GM19468 (cell line): ENCODE measurements around the gene MKRN2OS.

Experiments
- ATAC-seq: cut with Tn5 transposase; IDR thresholded peaks from one replicate; pipeline ENCODE4 v1.9.1; 2021; ENCODE audit warnings: mild to moderate bottlenecking, moderate library complexity, moderate number of reproducible peaks; ENCODE audit not compliant: unreplicated experiment; ENCODE audit errors: extremely low read depth

MKRN2OS gene

GRCh38 chr3:12545473-12545791 is at the start of gene MKRN2OS:
Gene MKRN2OS, minus strand, starts transcription at chr3:12545499. Its CDS starts 35 bp downstream, at chr3:12545464.
- no peak for ATAC-seq

DNA sequence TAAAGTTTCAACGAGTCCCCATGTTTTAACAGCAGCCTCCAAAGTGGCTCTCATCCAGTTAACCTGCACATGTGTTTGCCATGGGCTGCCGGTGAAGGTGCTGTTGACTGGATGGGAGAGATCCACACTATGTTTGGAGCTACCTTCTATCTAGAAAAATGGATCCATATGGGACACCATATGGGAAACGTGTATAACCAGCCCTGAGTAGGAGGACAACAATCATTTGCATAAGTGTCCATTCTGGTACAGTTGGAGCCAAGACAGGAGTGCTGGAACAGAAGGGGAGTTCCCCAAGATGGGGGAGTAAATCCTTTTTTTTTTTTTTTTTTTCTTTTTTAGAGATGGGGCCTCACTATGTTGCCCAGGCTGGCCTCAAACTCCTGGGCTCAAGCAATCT is 48.2 kb upstream of the MKRN2OS start:
- ATAC-seq, result no peak

DNA sequence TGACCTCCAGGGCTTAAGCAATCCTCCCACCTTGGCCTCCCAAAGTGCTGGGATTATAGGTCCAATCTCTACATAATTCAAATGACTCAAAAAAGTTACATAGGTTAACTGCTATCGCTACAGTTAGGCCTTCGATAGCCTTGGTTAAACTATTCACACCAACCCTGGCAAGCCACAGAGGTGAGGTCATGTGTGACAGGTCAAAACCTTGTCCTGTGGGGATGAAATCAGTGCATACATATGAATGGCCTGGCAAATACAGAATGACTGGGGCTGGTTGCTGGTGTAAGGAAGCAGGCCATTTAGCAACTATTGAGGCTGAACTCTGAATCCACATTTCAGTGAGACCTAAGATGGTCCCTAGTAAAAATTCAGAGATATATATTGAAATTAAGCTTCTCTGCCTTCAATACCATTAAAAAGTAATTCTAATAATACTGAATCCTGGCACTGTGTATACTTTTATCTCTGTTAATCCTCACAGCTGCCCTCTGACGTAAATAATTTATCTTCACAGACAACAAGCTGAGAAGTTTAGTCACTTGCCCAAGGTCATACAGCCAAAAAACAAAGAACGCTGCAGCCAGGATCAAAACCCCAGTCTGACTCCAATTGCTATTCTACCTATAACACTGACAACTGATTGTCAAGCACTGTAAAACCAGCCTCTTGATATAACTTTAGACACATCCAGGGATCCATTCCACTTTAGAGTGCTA is 46.9 kb upstream of the MKRN2OS start:
- ATAC-seq, result no peak

- ATAC-seq, result no peak
Measured at GRCh38 chr3:12591456-12591855, 46.2 kb upstream of the MKRN2OS start.

GRCh38 chr3:12590096-12590495 is 44.8 kb upstream of the MKRN2OS start:
- no peak for ATAC-seq

- ATAC-seq, result no peak
Measured at GRCh38 chr3:12588039-12589009, 43.0 kb upstream of the MKRN2OS start.

- ATAC-seq, result no peak
Measured at GRCh38 chr3:12586403-12586802, 41.1 kb upstream of the MKRN2OS start.

DNA sequence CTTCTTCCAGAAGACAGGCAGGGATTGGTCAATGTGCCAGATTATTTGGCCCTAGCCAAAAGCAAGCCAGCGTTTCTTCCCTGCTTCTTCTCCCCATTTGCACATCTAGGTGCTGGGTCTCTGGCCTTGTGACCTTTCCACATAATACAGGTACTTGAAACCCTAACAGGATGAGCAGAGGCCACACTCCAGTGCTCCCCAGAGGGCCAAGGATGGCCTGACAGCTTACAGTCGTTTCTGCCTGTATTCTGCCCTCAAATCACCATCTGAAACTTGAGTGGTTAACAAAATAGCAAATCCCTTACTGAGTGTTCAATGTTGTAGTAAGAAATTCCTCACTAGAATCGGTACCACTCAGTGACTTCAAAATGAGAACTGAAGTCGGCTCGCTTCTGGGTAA is 40.7 kb upstream of the MKRN2OS start:
- no peak for ATAC-seq

- no peak for ATAC-seq
Measured at GRCh38 chr3:12585181-12585580, 39.9 kb upstream of the MKRN2OS start.

DNA sequence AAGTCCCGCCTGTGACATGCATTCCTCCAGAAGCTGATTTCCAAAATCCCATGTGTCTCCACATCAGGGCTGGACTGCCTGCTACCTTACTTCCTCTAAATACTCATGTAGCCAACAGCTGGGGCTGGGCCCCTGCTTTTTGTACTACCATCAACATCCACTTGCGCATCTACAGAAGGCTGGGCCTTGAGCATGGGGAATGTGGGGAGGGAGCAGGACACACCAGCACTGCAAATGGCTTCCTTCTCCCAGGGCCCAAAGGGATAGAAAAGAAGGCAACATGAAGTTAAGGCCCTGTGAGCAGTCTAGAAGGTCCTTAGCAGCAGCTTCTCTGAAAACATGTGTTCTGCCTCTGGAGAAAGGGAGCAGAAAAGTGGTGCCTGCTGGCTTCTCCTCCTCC is 38.8 kb upstream of the MKRN2OS start:
- no peak for ATAC-seq

DNA sequence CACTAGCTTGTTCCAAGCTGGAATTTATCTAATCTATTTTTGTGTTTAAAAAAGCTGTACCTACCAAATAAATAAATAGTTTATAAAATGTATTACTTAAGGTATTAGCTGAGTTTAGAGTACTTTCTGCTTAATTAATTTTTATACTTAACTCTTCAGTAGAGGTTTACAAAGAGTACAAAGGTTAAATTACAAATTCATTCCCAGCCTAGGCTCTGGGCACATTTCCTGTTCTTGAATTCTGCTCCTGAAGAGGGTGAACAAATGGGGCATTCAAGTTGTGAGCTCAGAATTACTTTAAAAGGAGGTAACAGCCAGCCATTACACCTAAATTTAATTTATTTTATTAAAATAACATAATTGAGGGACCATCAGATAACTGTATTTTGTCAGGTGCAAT is 38.0 kb upstream of the MKRN2OS start:
- no peak for ATAC-seq

DNA sequence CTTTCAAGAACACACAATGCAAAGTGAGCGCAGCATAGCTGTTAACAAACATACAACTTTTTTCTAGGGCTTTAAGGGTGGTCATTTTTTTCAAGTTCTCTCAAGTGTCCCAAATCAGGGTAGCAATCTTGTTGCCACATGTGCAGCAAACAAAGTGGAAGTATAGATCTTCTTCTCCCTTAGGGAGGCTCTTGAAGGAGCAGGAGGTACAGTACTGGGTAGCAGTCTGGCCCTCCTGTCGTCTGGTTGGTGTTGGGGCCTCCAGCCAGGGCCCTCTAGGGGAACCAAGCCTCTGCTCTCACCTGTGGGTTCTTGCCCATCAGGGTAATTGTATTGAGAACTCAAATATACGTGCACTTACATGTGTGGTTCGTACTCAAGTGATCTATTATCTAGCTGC is 37.4 kb upstream of the MKRN2OS start:
- no peak for ATAC-seq

- ATAC-seq, result no peak
Measured at GRCh38 chr3:12579905-12580304, 34.6 kb upstream of the MKRN2OS start.

- ATAC-seq, result no peak
Measured at GRCh38 chr3:12579456-12579855, 34.2 kb upstream of the MKRN2OS start.

DNA sequence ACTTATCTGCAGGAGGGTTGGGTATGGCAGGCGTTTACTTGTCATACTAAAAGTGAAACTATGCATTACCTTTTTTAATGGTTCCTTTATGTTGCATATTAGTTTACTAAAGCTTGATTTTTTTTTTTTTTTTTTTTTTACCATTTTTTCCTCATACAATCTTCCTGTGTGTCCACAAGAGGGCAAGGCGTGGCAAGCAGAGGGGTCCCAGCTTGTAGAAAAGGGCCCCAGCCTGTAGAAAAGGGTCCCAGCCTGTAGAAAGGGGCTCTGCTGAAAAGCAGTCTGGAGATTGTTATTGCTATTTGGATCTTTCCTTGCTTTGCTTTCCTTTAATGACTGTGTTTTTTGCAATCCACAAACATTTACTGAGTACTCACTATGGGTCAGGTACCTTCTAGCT is 33.4 kb upstream of the MKRN2OS start:
- no peak for ATAC-seq

GRCh38 chr3:12577379-12577778 is 32.1 kb upstream of the MKRN2OS start:
- no peak for ATAC-seq

DNA sequence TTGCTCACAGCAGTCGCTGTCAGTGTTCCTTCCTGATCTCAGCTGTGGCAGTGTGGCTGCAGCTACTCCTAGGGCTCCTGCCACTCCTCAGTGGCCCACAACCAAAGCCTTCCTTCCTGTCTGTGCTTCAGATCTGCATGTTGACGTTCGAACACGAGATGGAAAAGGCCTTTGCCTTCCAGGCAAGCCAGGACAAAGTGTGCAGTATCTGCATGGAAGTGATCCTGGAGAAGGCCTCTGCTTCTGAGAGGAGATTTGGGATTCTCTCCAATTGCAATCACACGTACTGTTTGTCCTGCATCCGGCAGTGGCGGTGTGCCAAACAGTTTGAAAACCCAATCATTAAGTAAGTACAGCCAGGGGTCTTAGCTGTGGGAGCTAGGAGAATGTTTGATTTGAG is 29.4 kb upstream of the MKRN2OS start:
- ATAC-seq, result no peak

DNA sequence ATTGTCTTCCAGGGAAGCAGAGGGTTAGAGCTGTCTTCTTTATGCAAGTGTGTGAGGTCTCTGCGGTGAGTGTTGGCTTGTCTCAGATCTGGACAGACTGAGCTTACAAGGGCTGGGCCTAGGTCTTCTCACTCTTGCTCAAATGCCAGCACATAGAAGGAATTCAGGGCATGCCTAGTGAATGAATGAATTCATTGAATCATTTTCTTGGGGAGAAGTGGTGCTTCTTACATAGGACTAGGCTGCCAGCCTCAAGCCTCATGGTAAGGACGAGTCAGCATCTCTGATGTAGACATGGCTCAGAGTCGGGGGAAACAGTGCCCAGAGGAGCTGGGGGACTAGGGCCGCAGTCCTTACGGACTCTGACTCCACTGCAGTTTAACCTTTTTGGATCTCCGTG is 28.8 kb upstream of the MKRN2OS start:
- no peak for ATAC-seq

- no peak for ATAC-seq
Measured at GRCh38 chr3:12571986-12572385, 26.7 kb upstream of the MKRN2OS start.

DNA sequence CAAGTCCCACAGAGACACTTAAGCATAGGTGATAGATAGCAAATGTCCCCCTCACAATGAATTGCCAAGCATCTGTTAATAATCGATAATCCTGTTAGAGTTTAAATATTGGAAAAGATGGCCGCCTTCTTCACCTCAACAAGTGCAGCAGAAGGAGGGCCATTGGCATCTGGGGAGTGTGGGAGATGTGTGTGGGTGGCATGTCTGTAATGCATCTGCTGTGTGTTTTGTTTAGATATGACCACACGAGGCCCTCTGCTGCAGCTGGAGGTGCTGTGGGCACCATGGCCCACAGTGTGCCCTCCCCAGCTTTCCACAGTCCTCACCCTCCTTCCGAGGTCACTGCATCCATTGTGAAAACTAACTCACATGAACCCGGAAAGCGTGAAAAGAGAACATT is 24.5 kb upstream of the MKRN2OS start:
- no peak for ATAC-seq

DNA sequence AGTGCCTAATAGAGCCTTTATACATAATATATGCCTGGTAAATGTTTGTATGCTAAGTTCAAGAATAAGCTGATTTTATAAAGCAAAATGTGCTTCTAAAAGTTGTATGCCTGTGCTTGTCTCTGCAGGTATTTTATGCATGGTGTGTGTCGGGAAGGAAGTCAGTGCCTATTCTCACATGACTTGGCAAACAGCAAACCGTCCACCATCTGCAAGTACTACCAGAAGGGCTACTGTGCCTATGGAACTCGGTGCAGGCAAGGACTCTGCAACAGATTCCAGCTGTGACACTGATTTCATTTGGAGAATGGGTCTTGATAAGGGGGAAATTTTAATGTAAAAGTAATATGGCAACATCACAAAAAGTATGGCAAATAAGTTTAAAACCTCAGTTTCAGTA is 23.4 kb upstream of the MKRN2OS start:
- no peak for ATAC-seq

DNA sequence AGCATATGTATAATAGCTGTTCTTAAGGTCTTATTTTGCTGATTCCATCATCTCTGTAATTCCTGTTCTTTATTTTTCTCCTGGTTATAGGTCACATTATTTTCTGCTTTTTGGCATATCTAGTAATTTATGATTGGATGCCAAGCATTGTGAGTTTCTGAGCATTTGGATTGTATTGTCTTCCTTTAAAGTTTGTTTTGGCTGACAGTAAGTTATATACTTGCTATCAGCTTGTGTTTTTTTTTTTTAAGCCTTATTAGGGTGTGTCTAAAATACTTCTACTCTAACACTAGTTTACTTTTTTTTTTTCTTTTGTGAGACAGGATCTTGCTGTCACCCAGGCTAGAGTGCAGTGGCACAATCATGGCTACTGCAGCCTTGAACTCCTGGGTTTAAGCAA is 21.7 kb upstream of the MKRN2OS start:
- no peak for ATAC-seq
